Measurements from ENCODE around the gene RPL36A.
A peak's percentile ranks its signal among the peaks of the same experiment; 100 is the strongest.

RPL36A gene

DNA sequence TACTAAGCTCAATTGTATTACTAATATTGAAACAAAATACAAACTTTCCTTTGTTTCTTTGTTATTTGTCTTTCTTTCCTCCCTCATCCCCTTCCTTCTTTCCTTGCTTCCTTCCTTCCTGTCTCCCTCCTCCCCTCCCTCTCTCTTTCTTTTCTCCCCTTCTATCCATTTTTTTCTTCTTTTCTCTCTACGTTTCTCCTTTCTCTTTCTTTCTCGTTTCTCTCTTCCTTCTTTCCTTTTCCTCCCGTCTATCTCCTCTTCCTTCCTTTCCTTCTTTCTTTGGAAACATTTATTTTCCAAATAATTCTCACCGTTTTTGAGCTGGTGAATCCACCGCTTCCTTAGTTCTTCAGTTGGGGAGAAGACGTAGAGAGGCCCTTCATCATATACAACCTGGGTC lies 21.1 kb upstream of the RPL36A start:
- no peaks in the 10 kb centered on the region for H3K27me3 ChIP-seq (ENCODE audit: control insufficient read depth in 1 of 2, insufficient read depth in 2 of 2, low read length in 2 of 2)

DNA sequence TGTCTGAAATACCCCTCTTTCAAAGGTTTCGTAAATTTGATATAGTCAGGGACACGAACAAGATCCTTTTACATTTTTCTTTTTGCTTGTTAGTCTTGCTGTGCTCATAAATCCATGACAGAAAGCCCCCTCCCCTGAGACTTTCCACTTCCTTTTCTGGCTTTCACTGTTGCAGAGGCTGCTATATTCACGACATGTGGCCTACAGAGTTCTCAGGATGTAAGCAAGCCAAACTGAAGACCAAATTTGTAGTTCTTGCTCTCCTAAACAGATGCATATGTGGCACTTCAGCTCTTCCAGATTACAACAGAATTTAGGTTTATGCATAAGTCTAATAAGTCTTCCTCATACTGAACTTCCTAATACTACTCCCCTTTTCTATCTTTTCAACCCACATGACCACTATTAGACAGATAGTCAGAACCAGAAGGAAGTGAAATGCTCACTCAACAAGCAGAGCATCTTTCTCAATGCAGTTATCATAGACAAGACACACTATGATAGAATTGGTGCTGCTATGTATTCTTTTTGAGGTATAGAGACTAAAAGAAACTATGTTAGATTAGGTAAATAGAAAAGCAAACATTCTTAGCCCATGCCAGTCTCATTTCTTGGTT lies 19.8 kb upstream of the RPL36A start:
- no peaks in the 10 kb centered on the region for H3K4me1 ChIP-seq (ENCODE audit: insufficient read depth, low read length)
- H3K36me3 ChIP-seq (ENCODE audit: insufficient read depth, low read length), result no peaks in the 10 kb centered on the region
- H3K9ac ChIP-seq (ENCODE audit: low read length), result no peak overlapping the region
- H3K9me3 ChIP-seq (ENCODE audit: low read length), result no peaks in the 10 kb centered on the region
- no peak overlapping the region for H3K4me3 ChIP-seq (ENCODE audit: low read depth in 1 of 2, low read length in 2 of 2)
- H3K27me3 ChIP-seq (ENCODE audit: control insufficient read depth in 1 of 2, insufficient read depth in 2 of 2, low read length in 2 of 2), result no peaks in the 10 kb centered on the region
- no peak overlapping the region for H3K27ac ChIP-seq (ENCODE audit: low read depth, low read length)

More for the DNA sequence above, 21.1 kb upstream of the RPL36A start:
- H3K4me3 ChIP-seq (ENCODE audit: low read depth in 1 of 2, low read length in 2 of 2), result no peak overlapping the region
- H3K4me1 ChIP-seq (ENCODE audit: insufficient read depth, low read length), result no peaks in the 10 kb centered on the region
- no peaks in the 10 kb centered on the region for H3K36me3 ChIP-seq (ENCODE audit: insufficient read depth, low read length)
- no peak overlapping the region for H3K27ac ChIP-seq (ENCODE audit: low read depth, low read length)
- no peak overlapping the region for H3K9ac ChIP-seq (ENCODE audit: low read length)
- H3K9me3 ChIP-seq (ENCODE audit: low read length), result no peaks in the 10 kb centered on the region

DNA sequence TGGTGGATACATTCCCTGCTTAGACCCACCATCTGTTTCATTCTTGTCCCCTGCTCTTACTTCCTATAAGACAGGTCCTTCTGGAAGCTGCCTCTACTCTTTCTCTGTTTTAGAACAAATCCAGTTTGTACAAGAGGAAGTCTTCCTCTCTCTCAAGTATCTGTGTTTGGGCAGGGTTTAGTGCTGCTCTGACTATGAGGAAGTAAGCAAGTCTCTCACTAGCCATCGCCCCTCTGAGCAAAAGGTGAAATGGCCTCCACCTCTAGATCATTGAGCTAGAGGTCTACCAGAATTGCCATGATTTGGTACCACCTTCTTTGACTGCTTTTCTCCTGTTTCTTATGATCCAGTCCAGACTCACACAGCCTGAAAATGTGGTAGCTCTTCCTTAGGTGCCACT lies 13.3 kb upstream of the RPL36A start:
- Histone ChIP-seq H3K27me3 (ENCODE audit: control insufficient read depth in 1 of 2, insufficient read depth in 2 of 2, low read length in 2 of 2) (peaks cover 0 to 4% of the 10 kb centered on the region in 2 donors), H3K27ac (ENCODE audit: low read depth, low read length) (no peak overlapping the region), H3K36me3 (ENCODE audit: insufficient read depth, low read length) (no peaks in the 10 kb centered on the region), H3K4me1 (ENCODE audit: insufficient read depth, low read length) (no peaks in the 10 kb centered on the region), H3K4me3 (ENCODE audit: low read depth in 1 of 2, low read length in 2 of 2) (no peak overlapping the region), H3K9me3 (ENCODE audit: low read length) (no peaks in the 10 kb centered on the region), H3K9ac (ENCODE audit: low read length) (no peak overlapping the region)

DNA sequence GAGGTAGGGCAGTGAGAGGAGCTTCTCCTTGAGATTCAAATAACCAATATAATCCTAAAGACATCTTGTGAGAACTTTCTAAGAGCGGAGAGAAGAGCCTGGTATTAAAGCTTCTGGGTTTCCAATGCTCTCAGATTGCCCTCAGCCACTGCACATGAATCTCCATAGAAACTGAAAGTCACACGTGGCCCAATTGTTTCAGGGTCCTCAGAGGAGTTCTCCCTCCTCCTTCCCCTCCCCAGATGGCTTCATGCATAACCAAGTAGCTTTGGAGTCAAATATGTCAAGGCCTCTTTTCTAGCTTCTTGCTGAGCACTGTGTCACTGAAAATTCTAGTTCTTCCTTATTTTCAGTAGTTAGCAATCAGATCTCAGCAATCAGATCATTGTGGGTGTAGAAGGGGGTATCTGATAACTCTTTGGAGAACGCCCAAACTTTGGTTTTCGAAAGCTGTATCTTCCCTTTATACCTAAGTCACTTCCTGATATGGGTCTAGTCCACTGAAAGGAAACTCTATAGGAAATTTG lies 7.1 kb upstream of the RPL36A start:
- Histone ChIP-seq H3K36me3 (ENCODE audit: insufficient read depth, low read length) (no peaks in the 10 kb centered on the region), H3K27me3 (ENCODE audit: control insufficient read depth in 1 of 2, insufficient read depth in 2 of 2, low read length in 2 of 2) (peaks cover 0 to 4% of the 10 kb centered on the region in 2 donors), H3K4me3 (ENCODE audit: low read depth in 1 of 2, low read length in 2 of 2) (no peak overlapping the region), H3K9me3 (ENCODE audit: low read length) (no peaks in the 10 kb centered on the region), H3K27ac (ENCODE audit: low read depth, low read length) (no peak overlapping the region), H3K9ac (ENCODE audit: low read length) (no peak overlapping the region), H3K4me1 (ENCODE audit: insufficient read depth, low read length) (no peaks in the 10 kb centered on the region)

DNA sequence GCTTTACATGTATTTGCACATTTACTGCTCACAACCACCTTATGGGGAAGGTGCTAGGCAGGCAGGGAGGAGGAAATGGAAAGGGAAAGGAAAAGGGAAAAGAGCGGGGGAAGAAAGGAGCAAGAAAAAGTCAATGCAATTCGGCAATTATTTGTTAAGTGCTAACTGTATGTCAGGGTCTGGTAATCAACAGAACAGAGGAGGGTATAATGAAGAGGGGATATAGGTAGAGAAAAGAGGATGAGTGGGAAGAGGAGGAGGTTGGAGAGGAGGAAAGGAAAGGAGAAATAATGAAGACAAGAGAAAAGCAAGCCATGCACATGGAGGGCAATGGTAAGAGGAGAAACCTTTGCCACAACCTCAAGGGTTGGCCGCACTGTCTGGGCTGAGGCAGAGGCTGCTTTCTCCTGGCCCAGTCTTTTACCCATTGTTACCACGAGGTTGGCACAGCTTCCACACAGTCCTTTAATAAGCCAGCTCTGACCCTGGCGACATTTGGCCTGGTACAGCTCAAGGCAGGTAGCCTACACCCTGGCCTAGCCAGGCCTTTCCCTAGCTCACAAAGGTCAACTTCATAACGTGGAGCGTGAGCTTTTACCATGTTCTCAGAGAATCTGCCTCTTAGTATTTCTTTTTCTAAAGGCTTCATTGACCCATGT lies 5.7 kb upstream of the RPL36A start:
- Histone ChIP-seq H3K4me3 (ENCODE audit: low read depth in 1 of 2, low read length in 2 of 2) (no peak overlapping the region), H3K27me3 (ENCODE audit: control insufficient read depth in 1 of 2, insufficient read depth in 2 of 2, low read length in 2 of 2) (no peaks in the 10 kb centered on the region), H3K9ac (ENCODE audit: low read length) (no peak overlapping the region), H3K27ac (ENCODE audit: low read depth, low read length) (no peak overlapping the region), H3K4me1 (ENCODE audit: insufficient read depth, low read length) (no peaks in the 10 kb centered on the region), H3K9me3 (ENCODE audit: low read length) (no peaks in the 10 kb centered on the region), H3K36me3 (ENCODE audit: insufficient read depth, low read length) (no peaks in the 10 kb centered on the region)

DNA sequence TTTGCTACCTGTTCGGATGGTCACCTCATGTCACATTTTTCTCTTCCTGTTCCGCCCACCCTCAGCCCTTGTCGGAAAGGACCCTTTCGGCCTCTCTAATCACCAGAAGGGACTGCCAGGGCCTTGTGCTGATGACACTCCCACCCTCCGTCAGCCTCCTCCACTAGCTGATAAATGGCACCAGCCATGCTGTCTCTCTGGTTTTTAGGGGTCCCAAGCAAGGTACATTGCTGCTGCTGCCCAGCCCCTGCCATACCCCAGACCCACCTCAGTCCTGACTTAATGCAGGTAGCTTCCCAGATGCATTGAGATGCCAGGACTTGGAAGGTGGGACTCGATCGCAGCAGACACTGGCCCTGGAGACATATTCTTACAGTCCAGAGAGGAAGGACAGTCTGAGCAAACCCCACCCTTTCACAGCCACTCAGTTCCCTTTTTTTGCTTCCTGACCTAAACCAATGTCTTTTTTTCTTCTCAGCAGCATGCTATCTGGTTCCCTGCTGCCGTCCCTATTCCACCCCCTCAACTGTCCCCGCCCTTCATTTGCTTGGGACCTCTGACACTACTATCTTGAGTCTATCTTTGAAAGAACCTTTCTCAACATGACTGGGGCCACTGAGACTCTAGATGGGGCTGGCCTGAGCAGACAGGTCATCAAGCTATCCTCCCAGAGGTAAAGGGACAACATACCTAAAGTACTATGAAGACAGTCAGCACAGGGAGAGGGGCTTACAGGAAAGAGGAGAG lies 4.8 kb upstream of the RPL36A start, which contains the start of gene BTK:
TSS of gene BTK (minus strand) at position 397 of the 747 bp plus-strand sequence. CDS start 10,907 bp downstream, outside the sequence.
- H3K36me3 ChIP-seq (ENCODE audit: insufficient read depth, low read length), result no peaks in the 10 kb centered on the region
- no peaks in the 10 kb centered on the region for H3K27me3 ChIP-seq (ENCODE audit: control insufficient read depth in 1 of 2, insufficient read depth in 2 of 2, low read length in 2 of 2)
- no peak within 1 kb of the TSS for H3K9ac ChIP-seq (ENCODE audit: low read length)
- no peak within 1 kb of the TSS for H3K27ac ChIP-seq (ENCODE audit: low read depth, low read length)
- H3K4me3 ChIP-seq (ENCODE audit: low read depth in 1 of 2, low read length in 2 of 2), result no peak within 1 kb of the TSS
- no peaks in the 10 kb centered on the region for H3K9me3 ChIP-seq (ENCODE audit: low read length)
- H3K4me1 ChIP-seq (ENCODE audit: insufficient read depth, low read length), result no peaks in the 10 kb centered on the region

DNA sequence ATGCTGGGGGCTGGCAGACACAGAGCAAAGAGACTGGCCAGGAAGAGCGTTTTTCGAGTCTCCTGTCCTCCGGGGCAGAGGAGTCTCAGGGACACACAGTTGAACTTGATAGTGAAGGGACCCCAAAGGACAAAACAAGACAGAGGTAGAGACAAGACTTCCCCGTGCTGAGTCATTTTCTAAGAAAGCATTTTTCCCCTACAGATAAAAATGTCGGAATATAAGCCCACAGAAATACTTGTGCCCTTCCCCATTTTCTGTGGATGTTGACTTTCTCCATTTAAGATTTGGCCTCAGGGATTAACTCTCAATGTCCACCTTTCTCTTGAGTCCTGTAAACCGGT lies 4.3 kb upstream of the RPL36A start:
- Histone ChIP-seq H3K9ac (ENCODE audit: low read length) (no peak overlapping the region), H3K9me3 (ENCODE audit: low read length) (no peaks in the 10 kb centered on the region), H3K27ac (ENCODE audit: low read depth, low read length) (no peak overlapping the region), H3K27me3 (ENCODE audit: control insufficient read depth in 1 of 2, insufficient read depth in 2 of 2, low read length in 2 of 2) (no peaks in the 10 kb centered on the region), H3K4me1 (ENCODE audit: insufficient read depth, low read length) (no peaks in the 10 kb centered on the region), H3K36me3 (ENCODE audit: insufficient read depth, low read length) (no peaks in the 10 kb centered on the region), H3K4me3 (ENCODE audit: low read depth in 1 of 2, low read length in 2 of 2) (no peak overlapping the region)

DNA sequence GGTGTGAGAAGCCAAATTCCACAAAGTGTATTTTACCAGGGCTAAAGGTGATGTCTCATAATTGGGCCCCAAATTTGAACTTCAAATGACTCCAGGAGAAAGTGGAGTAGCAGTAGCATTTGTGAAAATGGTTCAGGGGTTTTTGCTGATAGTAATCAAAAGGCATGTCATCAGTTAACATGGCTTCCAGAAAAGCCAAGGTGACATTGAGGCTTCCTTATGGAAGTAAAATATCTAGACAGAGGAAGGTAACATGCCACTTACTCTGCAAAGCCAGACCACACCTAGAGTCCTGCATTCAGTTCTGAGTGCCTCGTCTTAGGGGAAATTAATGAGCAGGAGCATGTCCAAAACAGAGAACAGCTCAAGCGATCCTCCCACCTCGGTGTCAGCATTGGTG lies 2.2 kb upstream of the RPL36A start:
- H3K27me3 ChIP-seq (ENCODE audit: control insufficient read depth in 1 of 2, insufficient read depth in 2 of 2, low read length in 2 of 2), result no peaks in the 10 kb centered on the region
- no peak overlapping the region for H3K27ac ChIP-seq (ENCODE audit: low read depth, low read length)
- no peak overlapping the region for H3K4me3 ChIP-seq (ENCODE audit: low read depth in 1 of 2, low read length in 2 of 2)
- H3K9me3 ChIP-seq (ENCODE audit: low read length), result no peaks in the 10 kb centered on the region
- no peaks in the 10 kb centered on the region for H3K4me1 ChIP-seq (ENCODE audit: insufficient read depth, low read length)
- H3K9ac ChIP-seq (ENCODE audit: low read length), result no peak overlapping the region
- H3K36me3 ChIP-seq (ENCODE audit: insufficient read depth, low read length), result peaks cover 8% of the 10 kb centered on the region

DNA sequence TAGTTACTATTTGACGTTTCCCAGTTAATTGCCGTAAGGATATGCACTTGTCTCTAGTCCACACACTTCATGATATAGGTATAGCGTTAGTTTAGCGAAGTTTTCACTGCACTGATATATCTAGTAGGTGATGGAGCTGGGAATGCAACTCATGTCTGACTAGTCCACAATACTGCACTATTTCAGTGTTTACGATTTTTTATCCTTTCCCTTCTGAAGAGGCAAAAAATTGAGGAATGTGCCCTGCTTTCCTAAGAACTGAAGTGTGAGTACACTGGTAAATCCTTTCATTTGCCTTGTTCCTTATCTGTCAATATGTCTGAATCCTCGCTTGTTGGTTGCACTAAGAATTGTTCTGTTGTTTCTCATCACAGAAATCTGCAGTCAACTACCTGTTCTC lies 1.0 kb downstream of the RPL36A start:
- H3K4me3 ChIP-seq (ENCODE audit: low read depth in 1 of 2, low read length in 2 of 2), result no peak overlapping the region
- H3K9ac ChIP-seq (ENCODE audit: low read length), result no peak overlapping the region
- H3K36me3 ChIP-seq (ENCODE audit: insufficient read depth, low read length), result peaks cover 8% of the 10 kb centered on the region
- no peaks in the 10 kb centered on the region for H3K9me3 ChIP-seq (ENCODE audit: low read length)
- H3K27ac ChIP-seq (ENCODE audit: low read depth, low read length), result peak overlapping the region; percentile 52
- H3K4me1 ChIP-seq (ENCODE audit: insufficient read depth, low read length), result no peaks in the 10 kb centered on the region
- no peaks in the 10 kb centered on the region for H3K27me3 ChIP-seq (ENCODE audit: control insufficient read depth in 1 of 2, insufficient read depth in 2 of 2, low read length in 2 of 2)

DNA sequence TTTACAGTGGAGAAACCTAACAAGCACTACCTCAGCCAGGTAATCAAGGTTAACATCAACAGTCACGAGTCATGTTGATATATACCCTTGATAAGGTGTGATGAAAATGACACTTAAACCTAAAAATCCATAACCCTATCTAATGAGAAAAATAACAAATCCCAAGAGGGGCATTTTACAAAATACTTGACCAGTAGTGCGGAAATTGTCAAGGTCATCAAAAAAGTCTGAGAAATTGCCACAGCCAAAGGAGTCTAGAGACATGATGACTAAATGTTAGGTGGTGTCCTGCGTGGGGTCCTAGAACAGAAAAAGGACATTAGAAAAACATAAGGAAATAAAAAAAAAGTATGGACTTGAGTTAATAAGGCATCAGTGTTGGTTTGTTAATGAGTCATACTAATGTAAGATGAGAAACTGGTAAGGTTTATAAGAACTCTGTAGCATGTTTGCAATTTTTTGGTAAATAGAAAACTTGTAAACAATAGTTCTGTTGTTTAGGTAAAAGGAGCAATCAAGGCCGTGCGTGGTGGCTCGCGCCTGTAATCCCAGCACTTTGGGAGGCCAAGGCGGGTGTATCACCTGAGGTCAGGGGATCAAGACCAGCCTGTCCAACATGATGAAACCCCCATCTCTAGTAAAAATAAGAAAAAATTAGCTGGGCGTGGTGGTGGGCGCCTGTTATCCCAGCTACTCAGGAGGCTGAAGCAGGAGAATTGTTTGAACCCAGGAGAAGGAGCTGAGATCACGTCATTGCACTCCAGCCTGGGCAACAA lies 2.9 kb downstream of the RPL36A start:
- Histone ChIP-seq H3K4me1 (ENCODE audit: insufficient read depth, low read length) (no peaks in the 10 kb centered on the region), H3K9me3 (ENCODE audit: low read length) (no peaks in the 10 kb centered on the region), H3K4me3 (ENCODE audit: low read depth in 1 of 2, low read length in 2 of 2) (no peak overlapping the region), H3K27me3 (ENCODE audit: control insufficient read depth in 1 of 2, insufficient read depth in 2 of 2, low read length in 2 of 2) (no peaks in the 10 kb centered on the region), H3K36me3 (ENCODE audit: insufficient read depth, low read length) (peaks cover 8% of the 10 kb centered on the region), H3K9ac (ENCODE audit: low read length) (no peak overlapping the region), H3K27ac (ENCODE audit: low read depth, low read length) (no peak overlapping the region)

DNA sequence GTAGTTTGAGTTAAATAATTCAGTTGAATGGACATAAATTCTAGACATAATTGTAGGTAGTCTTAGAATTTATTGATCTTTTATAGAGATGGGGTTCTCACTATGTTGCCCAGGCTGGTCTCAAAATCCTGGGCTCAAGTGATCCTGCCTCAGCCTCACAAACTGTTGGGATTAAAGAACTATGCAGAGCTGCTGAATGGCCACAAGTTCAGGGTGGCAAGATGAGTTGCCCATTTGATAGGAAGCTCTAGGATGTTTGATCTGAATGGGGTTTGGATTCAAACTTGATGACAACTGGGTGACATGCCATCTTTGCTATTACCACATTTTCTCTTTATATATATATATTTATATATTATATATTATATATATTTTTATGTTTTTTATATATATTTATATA lies 3.6 kb downstream of the RPL36A start:
- Histone ChIP-seq H3K27me3 (ENCODE audit: control insufficient read depth in 1 of 2, insufficient read depth in 2 of 2, low read length in 2 of 2) (no peaks in the 10 kb centered on the region), H3K36me3 (ENCODE audit: insufficient read depth, low read length) (peaks cover 8% of the 10 kb centered on the region), H3K9ac (ENCODE audit: low read length) (no peak overlapping the region), H3K4me3 (ENCODE audit: low read depth in 1 of 2, low read length in 2 of 2) (no peak overlapping the region), H3K9me3 (ENCODE audit: low read length) (no peaks in the 10 kb centered on the region), H3K27ac (ENCODE audit: low read depth, low read length) (no peak overlapping the region), H3K4me1 (ENCODE audit: insufficient read depth, low read length) (no peaks in the 10 kb centered on the region)
